Suppressor macrophage (primary cell): ENCODE data around the gene STK38L.

ENCODE experiments used
- DNase-seq, 4 experiments: peaks; one replicate each; pipeline ENCODE4 v3.0.0-alpha.2; 2020 to 2022
- total RNA-seq, 17 experiments: gene quantifications; one replicate each; lab custom pipeline; 2026; ENCODE audit warnings: mixed read lengths in 6 of 17, inconsistent platforms in 3 of 17; lab: John Stamatoyannopoulos, UW

The STK38L gene
- 14.6 to 105 (median 45.9) reads per million in 17 experiments for total RNA-seq

GRCh38 chr12:27243804-27244688, at the start of gene STK38L:
STK38L (plus strand) TSS chr12:27244286; CDS start chr12:27297721, 53,435 bp downstream.
- peak; percentile 97 to 99 (median 98) for DNase-seq

- no peak for DNase-seq
Measured at GRCh38 chr12:27194644-27195043, 49.4 kb upstream of the STK38L start.

DNA sequence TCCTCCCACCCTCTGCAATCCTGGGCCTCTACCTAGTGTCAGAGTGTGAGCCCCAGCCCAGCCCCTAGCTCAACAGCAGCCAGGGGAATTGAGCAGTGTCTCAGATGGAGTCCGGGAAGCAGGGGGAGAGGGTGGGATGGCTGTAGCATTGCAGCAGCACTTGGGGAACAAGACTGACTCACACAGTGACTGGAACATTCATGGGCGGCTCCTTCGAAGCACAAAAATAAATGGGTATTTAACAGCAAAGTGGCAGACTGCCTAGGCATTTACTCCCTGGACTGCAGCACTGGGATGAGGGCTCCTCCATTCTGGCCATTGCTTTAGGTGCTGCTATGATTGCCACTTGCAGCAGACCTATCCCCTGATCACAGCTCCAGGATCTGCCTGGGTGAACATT, 46.0 kb upstream of the STK38L start:
- no peak for DNase-seq

DNA sequence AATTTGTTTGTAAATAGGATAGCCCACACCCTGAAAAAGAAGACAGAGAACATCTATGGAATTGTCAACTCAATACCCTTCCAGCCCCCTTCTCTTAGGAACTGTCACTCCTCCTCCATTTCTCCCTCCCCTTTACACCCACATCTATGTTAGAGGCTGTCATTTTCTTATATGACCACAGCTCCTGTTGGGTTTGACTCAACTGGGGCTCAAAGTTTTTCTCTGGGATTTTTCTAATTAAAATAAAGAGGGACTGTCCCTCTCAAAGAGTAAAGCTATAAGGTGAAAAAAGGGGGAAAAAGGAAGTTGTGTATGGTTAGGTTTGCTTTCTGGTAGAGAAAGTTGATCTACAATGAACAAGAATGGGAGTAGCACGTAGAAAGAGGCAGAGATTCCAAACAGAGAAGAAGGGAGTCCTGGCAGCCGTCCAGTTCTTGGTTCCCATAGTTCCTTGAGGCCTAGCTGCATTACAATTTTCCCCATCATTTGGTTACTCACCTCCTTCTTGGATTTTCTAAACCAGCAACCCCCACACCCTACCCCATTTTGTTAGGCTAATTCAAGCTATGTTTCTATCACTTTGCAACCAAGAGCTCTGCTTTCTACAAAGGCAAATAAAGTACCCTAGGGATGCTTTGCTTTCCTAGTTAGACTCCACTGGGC, 44.3 kb upstream of the STK38L start:
- peak in 2 of 4 experiments; percentile 33 to 36 for DNase-seq

- no peak for DNase-seq
Measured at GRCh38 chr12:27201169-27201568, 42.9 kb upstream of the STK38L start.

DNA sequence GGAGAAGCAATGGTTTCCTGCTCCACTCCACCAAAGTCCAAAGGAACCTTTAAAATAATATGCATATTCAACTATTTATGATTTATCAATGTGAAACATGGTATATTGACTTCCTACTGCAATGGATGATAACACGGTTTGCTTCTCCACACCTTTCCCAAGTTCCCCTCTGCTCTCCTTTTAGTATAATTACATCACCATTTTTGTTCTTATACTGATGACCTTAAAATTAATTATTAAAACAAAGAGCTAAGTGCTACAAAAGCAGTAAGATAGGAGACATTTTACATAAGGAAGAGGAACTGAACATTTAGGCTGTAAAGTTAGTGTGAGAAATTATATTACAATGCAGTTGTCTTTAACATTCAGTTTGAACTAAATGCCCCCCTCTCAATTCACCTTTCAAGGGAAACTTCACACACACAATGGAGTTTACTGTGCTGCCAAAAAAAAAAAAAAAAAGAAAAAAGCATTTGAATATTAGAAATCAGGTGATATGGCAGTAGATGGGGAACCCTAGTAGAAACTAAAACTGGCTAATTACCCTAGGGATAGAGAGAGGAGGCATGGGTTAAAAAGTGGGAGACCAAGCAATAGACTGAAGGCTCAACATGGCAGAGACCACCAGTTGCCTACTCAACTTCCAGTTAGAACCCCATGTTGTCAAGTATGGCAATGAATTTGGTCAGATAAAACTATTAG, 37.1 kb upstream of the STK38L start:
- no peak for DNase-seq

DNA sequence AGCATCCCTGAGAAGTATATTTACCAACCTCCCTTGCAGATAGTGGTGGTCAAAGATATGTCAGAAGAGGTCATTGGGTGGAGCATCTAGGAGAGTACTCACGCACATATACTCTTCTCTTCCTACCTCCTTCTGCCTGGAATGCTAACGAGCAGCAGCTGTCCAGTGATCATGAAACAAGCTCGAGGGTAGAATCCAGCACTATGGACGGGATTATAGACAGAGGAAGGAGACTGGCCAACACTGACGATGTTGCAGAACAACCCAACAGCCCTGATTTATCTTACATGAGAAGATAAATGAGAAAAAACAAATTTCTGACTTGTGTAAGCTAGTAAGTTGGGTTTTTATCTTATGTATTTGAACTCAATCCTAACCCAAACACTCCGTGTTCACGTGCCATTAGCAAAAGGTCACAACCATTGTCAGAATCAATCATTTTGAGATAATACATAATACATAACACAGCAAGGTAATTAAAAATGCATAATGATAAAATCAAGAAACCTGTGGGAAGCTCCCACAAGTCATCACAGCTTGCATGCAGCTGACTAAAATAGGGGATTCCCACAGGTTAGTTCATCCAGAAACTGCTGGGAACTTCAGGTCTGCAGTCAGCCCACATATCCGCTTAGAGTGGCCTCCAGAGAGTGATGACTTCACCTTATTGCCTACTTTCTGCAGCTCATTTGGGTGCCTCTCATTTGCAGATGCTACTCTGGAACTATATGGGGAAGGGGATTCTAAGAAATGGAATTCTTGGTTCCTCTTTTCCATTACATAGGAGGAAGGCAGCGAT, 36.3 kb upstream of the STK38L start:
- DNase-seq: peak; percentile 12 to 45 (median 28)

GRCh38 chr12:27208414-27208750, 35.7 kb upstream of the STK38L start:
- no peak for DNase-seq

DNA sequence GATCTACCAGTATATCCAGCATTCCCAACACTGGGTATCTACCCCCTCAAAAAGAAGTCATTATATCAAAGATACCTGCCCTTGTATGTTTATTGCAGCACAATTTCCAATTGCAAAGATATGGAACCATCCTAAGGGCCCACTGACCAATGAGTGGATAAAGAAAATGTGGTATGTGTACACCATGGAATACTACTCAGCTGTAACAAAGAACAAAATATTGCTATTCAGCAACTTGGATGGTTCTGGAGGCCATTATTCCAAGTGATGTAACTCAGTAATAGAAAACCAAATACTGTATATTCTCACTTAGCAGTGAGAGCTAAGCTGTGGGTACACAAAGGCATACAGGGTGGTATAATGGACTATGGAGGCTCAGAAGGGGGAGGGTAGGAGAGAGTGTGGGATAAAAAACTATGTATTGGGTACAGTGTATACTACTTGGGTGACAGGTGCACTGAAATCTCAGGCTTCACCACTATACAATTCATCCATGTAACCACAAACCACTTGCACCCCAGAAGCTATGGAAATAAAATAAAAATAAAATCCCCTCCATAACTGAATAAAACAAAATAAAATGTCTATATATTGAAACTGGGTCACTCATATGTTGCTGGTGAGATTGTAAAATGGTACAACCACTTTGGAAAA, 34.7 kb upstream of the STK38L start:
- no peak for DNase-seq

- no peak for DNase-seq
Measured at GRCh38 chr12:27210187-27210586, 33.9 kb upstream of the STK38L start.

- no peak for DNase-seq
Measured at GRCh38 chr12:27212861-27213260, 31.2 kb upstream of the STK38L start.

- no peak for DNase-seq
Measured at GRCh38 chr12:27213304-27213703, 30.8 kb upstream of the STK38L start.

- DNase-seq: no peak
Measured at GRCh38 chr12:27213830-27214787, 30.0 kb upstream of the STK38L start.

GRCh38 chr12:27217590-27217989, 26.5 kb upstream of the STK38L start:
- no peak for DNase-seq

- no peak for DNase-seq
Measured at GRCh38 chr12:27219693-27220054, 24.4 kb upstream of the STK38L start.

DNA sequence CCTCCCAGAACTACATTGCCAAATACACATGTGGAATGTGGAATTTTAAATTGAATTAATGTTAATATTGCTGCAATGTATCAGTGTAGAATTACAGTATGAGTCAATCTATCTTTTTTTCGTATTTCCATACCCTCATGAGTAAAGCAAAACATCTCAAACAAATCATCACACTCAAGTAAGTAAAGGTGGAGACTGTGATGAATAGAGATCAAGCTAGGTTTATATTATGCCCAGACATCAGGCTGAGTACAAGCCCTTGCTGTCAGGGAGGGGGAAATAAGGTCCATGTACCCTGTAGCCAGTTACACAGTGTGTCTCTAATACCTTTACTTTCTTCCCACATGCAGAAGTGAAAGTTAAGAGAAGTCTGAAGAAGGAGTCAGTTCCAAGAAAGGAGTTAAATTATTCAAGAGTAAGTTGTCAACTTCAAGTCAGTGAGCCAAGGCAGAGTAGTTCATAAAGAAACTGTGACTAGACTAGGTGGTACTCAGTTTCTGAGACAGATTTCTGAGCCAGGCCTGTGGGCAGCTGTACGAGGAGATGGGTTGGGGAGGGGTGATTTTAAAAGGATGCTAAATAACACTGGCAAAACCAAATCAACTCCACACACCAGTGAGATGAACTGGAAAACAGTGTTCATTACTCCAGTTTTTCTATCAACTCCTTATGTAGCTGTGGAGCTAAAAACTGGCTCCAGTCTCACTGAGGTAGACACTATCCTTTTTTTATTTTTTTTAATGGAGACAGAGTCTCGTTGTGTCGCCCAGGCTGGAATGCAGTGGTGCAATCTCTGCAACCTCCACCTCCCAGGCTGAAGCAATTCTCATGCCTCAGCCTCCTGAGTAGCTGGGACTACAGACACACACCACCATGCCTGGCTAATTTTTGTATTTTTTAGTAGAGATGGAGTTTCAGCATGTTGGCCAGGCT, 23.8 kb upstream of the STK38L start:
- DNase-seq: no peak

GRCh38 chr12:27220988-27221345, 23.1 kb upstream of the STK38L start:
- DNase-seq: no peak

DNA sequence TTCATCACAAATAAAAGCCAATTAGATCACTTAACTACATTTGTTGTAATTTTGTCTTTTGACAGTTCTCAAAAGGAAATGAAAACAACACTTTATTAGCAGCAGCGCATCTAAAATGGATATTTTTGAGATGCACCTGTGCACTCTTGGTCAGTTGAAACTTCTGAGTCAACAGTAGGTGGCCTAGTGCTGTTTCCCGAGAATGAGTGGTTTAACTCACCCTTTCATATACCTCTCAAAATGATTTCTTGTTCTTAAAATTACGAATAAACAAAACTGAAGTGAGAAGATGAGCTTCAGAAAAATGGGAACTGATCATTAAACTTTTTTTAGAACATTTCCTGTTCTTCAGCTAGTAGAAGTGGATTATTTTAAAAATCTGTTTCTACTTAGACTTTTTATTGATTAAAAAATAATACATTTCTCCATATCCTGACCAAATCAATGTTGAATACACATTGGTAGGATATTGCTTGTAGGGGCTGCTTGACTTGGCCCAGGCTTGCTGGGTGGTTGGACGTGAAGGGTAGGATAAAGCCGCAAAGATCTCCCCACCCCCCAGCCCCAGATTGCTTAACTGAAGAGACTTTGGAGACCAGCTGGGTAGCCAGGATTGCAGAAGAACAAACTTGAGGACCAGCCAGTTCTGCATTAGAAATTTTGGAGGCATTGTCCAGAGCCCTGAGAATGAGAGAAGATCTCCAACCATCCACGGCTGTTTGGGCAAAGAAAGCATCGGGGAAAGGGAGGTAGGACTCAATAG, 22.3 kb upstream of the STK38L start:
- peak; percentile 49 to 72 (median 55) for DNase-seq

- DNase-seq: no peak
Measured at GRCh38 chr12:27226407-27226929, 17.6 kb upstream of the STK38L start.
